Measurements from ENCODE around the gene DNAJC4.

DNA sequence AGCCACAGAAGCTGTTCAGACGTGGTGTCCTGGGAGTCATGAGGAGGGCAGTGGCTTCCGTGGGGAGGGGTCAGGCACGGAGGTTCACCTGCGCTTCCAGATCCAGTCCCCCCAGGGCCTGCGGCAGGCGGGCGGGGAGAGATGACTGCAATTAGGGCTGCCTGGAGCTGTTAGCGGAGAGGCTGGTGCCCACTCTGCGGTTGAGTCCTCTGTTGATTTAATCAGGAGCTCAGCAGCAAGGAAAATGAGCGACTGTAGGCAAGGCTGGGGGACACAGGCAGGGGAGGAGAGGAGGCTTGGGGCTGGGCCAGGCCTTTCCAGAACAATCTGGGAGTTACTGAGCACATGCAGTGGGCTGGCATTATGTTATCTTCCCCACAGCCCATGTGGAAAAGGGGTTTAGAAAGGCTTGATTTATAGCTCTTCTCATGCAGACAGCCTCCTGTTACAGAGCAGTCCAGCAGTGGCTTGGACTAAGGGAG is 34.1 kb downstream of the DNAJC4 start:
- TF ChIP-seq, protein P1, sequence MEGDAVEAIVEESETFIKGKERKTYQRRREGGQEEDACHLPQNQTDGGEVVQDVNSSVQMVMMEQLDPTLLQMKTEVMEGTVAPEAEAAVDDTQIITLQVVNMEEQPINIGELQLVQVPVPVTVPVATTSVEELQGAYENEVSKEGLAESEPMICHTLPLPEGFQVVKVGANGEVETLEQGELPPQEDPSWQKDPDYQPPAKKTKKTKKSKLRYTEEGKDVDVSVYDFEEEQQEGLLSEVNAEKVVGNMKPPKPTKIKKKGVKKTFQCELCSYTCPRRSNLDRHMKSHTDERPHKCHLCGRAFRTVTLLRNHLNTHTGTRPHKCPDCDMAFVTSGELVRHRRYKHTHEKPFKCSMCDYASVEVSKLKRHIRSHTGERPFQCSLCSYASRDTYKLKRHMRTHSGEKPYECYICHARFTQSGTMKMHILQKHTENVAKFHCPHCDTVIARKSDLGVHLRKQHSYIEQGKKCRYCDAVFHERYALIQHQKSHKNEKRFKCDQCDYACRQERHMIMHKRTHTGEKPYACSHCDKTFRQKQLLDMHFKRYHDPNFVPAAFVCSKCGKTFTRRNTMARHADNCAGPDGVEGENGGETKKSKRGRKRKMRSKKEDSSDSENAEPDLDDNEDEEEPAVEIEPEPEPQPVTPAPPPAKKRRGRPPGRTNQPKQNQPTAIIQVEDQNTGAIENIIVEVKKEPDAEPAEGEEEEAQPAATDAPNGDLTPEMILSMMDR (IDR thresholded peaks at IDR 0.05): no peak
- TF ChIP-seq, protein P2, sequence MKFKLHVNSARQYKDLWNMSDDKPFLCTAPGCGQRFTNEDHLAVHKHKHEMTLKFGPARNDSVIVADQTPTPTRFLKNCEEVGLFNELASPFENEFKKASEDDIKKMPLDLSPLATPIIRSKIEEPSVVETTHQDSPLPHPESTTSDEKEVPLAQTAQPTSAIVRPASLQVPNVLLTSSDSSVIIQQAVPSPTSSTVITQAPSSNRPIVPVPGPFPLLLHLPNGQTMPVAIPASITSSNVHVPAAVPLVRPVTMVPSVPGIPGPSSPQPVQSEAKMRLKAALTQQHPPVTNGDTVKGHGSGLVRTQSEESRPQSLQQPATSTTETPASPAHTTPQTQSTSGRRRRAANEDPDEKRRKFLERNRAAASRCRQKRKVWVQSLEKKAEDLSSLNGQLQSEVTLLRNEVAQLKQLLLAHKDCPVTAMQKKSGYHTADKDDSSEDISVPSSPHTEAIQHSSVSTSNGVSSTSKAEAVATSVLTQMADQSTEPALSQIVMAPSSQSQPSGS (CRISPR knock-in tag; IDR thresholded peaks at IDR 0.05; ENCODE audit: borderline replicate concordance, low read depth): no peak

Measured in WTC11 (cell line).